B cell (primary cell): ENCODE data around the gene IRF8.

ENCODE experiments used
- EZH2 ChIP-seq: IDR thresholded peaks from 2 replicates; pipeline ENCODE4 v1.6.1; 2012; ENCODE audit warnings: borderline replicate concordance, low read depth, mild to moderate bottlenecking, moderate library complexity, low read length; ENCODE audit not compliant: insufficient read depth, poor library complexity, severe bottlenecking
- TF ChIP-seq, protein P1 (sequence below): fragments of 200-600 bp; IDR thresholded peaks from one replicate; pipeline ENCODE4 v1.8.0; 2022; ENCODE audit warnings: antibody characterized with exemption, mild to moderate bottlenecking

GRCh38 chr16:85881436-85881835 lies 17.5 kb upstream of the IRF8 start:
- TF ChIP-seq, protein P1, sequence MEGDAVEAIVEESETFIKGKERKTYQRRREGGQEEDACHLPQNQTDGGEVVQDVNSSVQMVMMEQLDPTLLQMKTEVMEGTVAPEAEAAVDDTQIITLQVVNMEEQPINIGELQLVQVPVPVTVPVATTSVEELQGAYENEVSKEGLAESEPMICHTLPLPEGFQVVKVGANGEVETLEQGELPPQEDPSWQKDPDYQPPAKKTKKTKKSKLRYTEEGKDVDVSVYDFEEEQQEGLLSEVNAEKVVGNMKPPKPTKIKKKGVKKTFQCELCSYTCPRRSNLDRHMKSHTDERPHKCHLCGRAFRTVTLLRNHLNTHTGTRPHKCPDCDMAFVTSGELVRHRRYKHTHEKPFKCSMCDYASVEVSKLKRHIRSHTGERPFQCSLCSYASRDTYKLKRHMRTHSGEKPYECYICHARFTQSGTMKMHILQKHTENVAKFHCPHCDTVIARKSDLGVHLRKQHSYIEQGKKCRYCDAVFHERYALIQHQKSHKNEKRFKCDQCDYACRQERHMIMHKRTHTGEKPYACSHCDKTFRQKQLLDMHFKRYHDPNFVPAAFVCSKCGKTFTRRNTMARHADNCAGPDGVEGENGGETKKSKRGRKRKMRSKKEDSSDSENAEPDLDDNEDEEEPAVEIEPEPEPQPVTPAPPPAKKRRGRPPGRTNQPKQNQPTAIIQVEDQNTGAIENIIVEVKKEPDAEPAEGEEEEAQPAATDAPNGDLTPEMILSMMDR, result no peak
- no peak for TF ChIP-seq EZH2
